ENCODE data around the gene CEP20.
"Not testable (repeated sequence)": the region's sequence is repeated elsewhere in the genome, so short reads cannot be mapped to it uniquely, and the experiment has no call there.

Gene CEP20

DNA sequence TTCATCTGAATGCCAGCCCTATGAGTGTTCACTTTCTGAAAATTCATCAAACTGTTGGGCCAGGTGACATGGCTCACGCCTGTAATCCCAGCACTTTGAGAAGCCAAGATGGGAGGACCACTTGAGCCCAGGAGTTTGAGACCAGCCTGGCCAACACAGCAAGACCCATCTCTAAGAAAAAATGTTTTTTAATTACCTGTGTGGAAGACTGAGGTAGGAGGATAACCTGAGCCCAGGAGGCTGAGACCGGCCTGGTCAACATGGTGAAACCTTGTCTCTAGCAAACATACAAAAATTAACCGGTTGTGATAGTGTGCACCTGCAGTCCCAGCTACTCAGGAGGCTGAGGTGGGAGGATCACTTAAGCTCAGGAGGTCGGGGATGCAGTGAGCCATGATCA lies 41.9 kb downstream of the CEP20 start:
- TF ChIP-seq, protein P1, sequence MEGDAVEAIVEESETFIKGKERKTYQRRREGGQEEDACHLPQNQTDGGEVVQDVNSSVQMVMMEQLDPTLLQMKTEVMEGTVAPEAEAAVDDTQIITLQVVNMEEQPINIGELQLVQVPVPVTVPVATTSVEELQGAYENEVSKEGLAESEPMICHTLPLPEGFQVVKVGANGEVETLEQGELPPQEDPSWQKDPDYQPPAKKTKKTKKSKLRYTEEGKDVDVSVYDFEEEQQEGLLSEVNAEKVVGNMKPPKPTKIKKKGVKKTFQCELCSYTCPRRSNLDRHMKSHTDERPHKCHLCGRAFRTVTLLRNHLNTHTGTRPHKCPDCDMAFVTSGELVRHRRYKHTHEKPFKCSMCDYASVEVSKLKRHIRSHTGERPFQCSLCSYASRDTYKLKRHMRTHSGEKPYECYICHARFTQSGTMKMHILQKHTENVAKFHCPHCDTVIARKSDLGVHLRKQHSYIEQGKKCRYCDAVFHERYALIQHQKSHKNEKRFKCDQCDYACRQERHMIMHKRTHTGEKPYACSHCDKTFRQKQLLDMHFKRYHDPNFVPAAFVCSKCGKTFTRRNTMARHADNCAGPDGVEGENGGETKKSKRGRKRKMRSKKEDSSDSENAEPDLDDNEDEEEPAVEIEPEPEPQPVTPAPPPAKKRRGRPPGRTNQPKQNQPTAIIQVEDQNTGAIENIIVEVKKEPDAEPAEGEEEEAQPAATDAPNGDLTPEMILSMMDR (IDR thresholded peaks at IDR 0.05; ENCODE audit: insufficient read depth, low read depth, low read length, missing control alignments) = no peak
- DNase-seq (ENCODE audit: low read depth) = no peak
- H3K4me3 ChIP-seq (ENCODE audit: low read depth, low read length) = no peak overlapping the region

DNA sequence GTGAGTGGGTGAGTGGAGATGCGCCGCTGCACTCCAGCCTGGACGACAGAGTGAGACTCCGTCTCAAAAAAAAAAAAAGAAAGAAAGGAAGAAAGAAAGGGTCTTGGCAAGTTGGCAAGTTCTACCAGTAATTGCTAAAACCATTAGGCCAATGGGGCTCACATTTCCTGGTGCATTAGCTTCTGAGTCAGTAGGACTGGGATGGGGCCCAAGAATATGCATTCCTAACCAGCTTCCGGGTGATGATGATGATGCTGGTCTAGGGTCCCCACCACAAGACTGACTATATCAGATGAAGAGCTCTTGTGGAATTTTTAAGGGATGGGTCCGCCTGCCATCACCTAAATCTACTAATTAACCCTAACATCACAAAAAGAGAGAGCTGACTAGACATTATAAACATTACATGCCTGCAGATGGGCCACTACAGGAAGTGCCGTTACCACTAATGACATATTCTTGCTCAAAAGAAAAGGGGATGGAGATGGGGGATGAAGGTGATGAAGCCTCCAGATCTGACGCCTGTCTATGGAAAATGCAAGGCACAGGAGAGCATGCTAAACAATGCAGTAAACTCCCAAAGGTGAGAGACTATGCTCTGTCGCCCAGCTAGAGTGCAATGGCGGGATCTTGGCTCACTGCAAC lies 44.6 kb downstream of the CEP20 start:
- H3K4me3 ChIP-seq (ENCODE audit: low read depth, low read length) = no peak overlapping the region
- DNase-seq (ENCODE audit: low read depth) = no peak
- TF ChIP-seq, protein P1 (IDR thresholded peaks at IDR 0.05; ENCODE audit: insufficient read depth, low read depth, low read length, missing control alignments) = no peak

GRCh38 chr16:15839204-15839603 lies 49.2 kb downstream of the CEP20 start:
- H3K4me3 ChIP-seq (ENCODE audit: low read depth, low read length); DNase-seq (ENCODE audit: low read depth): not testable (repeated sequence)

- DNase-seq (ENCODE audit: low read depth) = no peak
- TF ChIP-seq, protein P1 (IDR thresholded peaks at IDR 0.05; ENCODE audit: insufficient read depth, low read depth, low read length, missing control alignments) = no peak
- H3K4me3 ChIP-seq (ENCODE audit: low read depth, low read length) = no peak overlapping the region
These were observed 50.6 kb downstream of the CEP20 start for GRCh38 chr16:15837761-15838160.

DNA sequence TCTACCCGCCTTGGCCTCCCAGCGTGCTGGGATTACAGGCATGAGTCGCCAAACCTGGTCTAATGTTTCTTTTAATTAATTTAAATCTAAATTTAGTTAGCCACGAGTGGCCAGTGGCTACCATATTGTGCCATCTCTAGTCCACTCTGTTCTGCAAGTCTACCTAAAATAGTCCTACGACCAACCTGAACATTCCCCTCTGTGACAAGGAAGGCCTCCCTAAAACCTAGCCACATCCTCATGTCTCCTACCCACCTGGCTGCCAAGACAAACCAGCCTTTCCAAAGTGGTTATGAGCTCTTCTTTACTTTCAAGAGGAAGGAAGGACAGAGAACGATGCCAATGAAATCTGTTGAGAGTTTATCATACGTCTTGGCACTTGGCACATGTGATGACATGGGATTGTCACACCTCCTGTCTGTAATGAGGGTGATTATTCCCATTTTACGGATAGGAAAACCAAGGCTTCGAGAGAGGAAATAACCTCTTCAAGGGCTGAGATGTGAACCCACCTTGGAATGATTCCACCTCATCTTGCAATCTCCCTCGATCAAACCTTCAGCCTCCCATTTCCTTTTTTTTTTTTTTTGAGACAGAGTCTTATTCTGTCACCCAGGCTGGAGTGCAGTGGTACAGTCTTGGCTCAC lies 51.3 kb downstream of the CEP20 start:
- H3K4me3 ChIP-seq (ENCODE audit: low read depth, low read length) = no peak overlapping the region
- TF ChIP-seq, protein P1 (IDR thresholded peaks at IDR 0.05; ENCODE audit: insufficient read depth, low read depth, low read length, missing control alignments) = no peak
- DNase-seq (ENCODE audit: low read depth) = no peak

DNA sequence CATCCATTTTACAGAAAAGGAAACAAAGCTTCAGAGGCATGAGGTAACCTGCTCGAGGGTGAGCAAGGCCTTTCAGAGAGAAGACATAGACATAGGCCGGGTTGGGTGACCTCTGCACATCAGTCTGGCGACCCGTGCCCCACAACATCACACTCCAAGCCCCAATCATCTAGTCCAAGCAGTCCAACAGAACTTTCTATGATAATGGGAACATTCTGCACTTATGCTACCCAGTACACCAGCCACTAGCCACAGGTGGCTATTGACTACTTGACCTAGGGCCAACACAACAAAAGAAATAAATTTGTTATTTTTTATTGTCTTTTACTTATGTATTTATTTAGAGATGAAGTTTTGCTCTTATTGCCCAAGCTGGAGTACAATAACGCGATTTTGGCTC lies 52.3 kb downstream of the CEP20 start:
- no peak overlapping the region for H3K4me3 ChIP-seq (ENCODE audit: low read depth, low read length)
- no peak for DNase-seq (ENCODE audit: low read depth)
- TF ChIP-seq, protein P1 (IDR thresholded peaks at IDR 0.05; ENCODE audit: insufficient read depth, low read depth, low read length, missing control alignments) = no peak

- TF ChIP-seq, protein P1 (IDR thresholded peaks at IDR 0.05; ENCODE audit: insufficient read depth, low read depth, low read length, missing control alignments) = no peak
- no peak overlapping the region for H3K4me3 ChIP-seq (ENCODE audit: low read depth, low read length)
- peak; percentile 60 for DNase-seq (ENCODE audit: low read depth)
These were observed 53.1 kb downstream of the CEP20 start for GRCh38 chr16:15835136-15835878.

All from GM12865 (cell line).